PC-9 (cell line): ENCODE measurements around the gene PLD5.

Source experiments
- EZH2 ChIP-seq: fragments of 200-600 bp; sonication (generic); IDR thresholded peaks from 2 replicates; pipeline ENCODE4 v1.8.0; 2017; ENCODE audit warnings: antibody characterized with exemption, low read depth
- TF ChIP-seq, protein P1 (sequence below): fragments of 200-600 bp; sonication (generic); conservative IDR thresholded peaks from 2 replicates; pipeline ENCODE4 v1.6.1; 2017; ENCODE audit warnings: mixed run types, antibody characterized with exemption, mild to moderate bottlenecking, moderate library complexity

DNA sequence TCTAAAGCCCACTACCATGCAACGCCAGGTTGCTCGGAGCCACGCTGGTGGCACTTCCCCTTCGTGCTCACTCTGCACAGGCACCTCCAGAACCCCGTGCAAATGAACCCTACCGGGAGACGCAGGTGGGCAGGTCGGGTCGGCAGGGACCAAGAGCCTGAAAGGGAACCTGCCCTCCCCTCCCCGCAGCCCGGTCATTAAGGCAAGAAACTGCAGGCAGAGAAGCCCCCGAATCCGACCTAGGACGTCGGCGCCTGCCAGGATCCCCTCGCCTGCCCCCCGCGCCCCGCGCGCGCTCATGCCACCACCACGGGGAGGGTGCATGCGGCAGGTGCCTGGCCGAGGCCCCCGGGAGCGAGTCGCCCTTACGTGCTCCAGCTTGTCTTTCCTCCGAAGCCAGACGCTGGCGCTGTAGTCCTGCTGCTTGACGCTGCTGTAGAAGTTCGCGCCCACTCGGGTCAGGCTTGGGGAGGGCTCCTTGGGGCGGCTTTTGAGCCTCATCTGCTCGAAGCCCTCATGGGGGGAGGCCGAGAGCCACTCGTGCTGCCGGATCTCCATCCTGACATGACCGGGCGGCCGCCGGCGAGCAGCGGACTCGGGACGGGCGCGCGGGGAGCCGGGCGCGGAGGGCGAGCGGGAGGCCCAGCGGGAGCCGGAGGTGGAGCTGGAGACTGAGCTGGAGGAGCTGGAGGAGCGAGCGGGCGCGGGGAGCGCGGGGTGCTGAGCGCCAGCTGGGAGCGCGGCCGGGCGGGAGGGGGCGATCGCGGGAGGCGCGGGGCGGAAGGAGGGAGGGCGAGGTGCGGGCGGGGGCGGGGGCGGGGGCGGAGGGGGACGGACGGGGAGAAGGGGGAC lies 552 bp downstream of the PLD5 start:
- TF ChIP-seq, protein P1, sequence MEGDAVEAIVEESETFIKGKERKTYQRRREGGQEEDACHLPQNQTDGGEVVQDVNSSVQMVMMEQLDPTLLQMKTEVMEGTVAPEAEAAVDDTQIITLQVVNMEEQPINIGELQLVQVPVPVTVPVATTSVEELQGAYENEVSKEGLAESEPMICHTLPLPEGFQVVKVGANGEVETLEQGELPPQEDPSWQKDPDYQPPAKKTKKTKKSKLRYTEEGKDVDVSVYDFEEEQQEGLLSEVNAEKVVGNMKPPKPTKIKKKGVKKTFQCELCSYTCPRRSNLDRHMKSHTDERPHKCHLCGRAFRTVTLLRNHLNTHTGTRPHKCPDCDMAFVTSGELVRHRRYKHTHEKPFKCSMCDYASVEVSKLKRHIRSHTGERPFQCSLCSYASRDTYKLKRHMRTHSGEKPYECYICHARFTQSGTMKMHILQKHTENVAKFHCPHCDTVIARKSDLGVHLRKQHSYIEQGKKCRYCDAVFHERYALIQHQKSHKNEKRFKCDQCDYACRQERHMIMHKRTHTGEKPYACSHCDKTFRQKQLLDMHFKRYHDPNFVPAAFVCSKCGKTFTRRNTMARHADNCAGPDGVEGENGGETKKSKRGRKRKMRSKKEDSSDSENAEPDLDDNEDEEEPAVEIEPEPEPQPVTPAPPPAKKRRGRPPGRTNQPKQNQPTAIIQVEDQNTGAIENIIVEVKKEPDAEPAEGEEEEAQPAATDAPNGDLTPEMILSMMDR: no peak
- no peak for TF ChIP-seq EZH2
